ENCODE data around the gene KRT85. TPM values are rescaled to one million over a fixed set of nuclear protein-coding genes. Genes with fewer than 3 reads are reported as not detected.

KRT85 gene
- total RNA-seq, 1 donor from 2014 or later = not detected

GRCh38 chr12:52344111-52344510 is 23.2 kb downstream of the KRT85 start:
- Histone ChIP-seq H3K27me3 (ENCODE audit: control insufficient read depth, insufficient read depth, low read length) (peaks cover 3% of the 10 kb centered on the region), H3K4me3 (ENCODE audit: low read depth, low read length) (no peak overlapping the region), H3K36me3 (ENCODE audit: control insufficient read depth, insufficient read depth, low read length) (no peaks in the 10 kb centered on the region)
- DNase-seq (ENCODE audit: low read depth) = no peak
- TF ChIP-seq CTCF (IDR thresholded peaks at IDR 0.05; ENCODE audit: insufficient read depth, low read length, poor library complexity, severe bottlenecking) = no peak

- no peak overlapping the region for H3K4me3 ChIP-seq (ENCODE audit: low read depth, low read length)
- TF ChIP-seq CTCF (IDR thresholded peaks at IDR 0.05; ENCODE audit: insufficient read depth, low read length, poor library complexity, severe bottlenecking) = no peak
- no peaks in the 10 kb centered on the region for H3K36me3 ChIP-seq (ENCODE audit: control insufficient read depth, insufficient read depth, low read length)
- DNase-seq (ENCODE audit: low read depth) = no peak
- peaks cover 3% of the 10 kb centered on the region for H3K27me3 ChIP-seq (ENCODE audit: control insufficient read depth, insufficient read depth, low read length)
Observed at GRCh38 chr12:52343550-52343949, 23.7 kb downstream of the KRT85 start.

- Histone ChIP-seq H3K27me3 (ENCODE audit: control insufficient read depth, insufficient read depth, low read length) (no peaks in the 10 kb centered on the region), H3K36me3 (ENCODE audit: control insufficient read depth, insufficient read depth, low read length) (no peaks in the 10 kb centered on the region), H3K4me3 (ENCODE audit: low read depth, low read length) (no peak overlapping the region)
- no peak for TF ChIP-seq CTCF (IDR thresholded peaks at IDR 0.05; ENCODE audit: insufficient read depth, low read length, poor library complexity, severe bottlenecking)
- no peak for DNase-seq (ENCODE audit: low read depth)
Observed at GRCh38 chr12:52342781-52343490, 24.3 kb downstream of the KRT85 start.

- TF ChIP-seq CTCF (IDR thresholded peaks at IDR 0.05; ENCODE audit: insufficient read depth, low read length, poor library complexity, severe bottlenecking) = no peak
- DNase-seq (ENCODE audit: low read depth) = no peak
Observed at GRCh38 chr12:52341066-52341580, 26.2 kb downstream of the KRT85 start.

GRCh38 chr12:52338241-52338960 is 28.9 kb downstream of the KRT85 start:
- Histone ChIP-seq H3K4me3 (ENCODE audit: low read depth, low read length) (no peak overlapping the region), H3K36me3 (ENCODE audit: control insufficient read depth, insufficient read depth, low read length) (no peaks in the 10 kb centered on the region), H3K27me3 (ENCODE audit: control insufficient read depth, insufficient read depth, low read length) (no peaks in the 10 kb centered on the region)
- no peak for DNase-seq (ENCODE audit: low read depth)
- no peak for TF ChIP-seq CTCF (IDR thresholded peaks at IDR 0.05; ENCODE audit: insufficient read depth, low read length, poor library complexity, severe bottlenecking)

More at GRCh38 chr12:52341066-52341580, 26.2 kb downstream of the KRT85 start:
- Histone ChIP-seq H3K36me3 (ENCODE audit: control insufficient read depth, insufficient read depth, low read length) (no peaks in the 10 kb centered on the region), H3K27me3 (ENCODE audit: control insufficient read depth, insufficient read depth, low read length) (no peaks in the 10 kb centered on the region), H3K4me3 (ENCODE audit: low read depth, low read length) (no peak overlapping the region)
